Superior temporal gyrus (tissue), 1 donor: ENCODE measurements around the gene CSPG5.

Experiments
- DNase-seq: peaks from one replicate; pipeline ENCODE4 v3.0.0-alpha.2; 2016; ENCODE audit errors: extremely low spot score

Gene CSPG5

DNA sequence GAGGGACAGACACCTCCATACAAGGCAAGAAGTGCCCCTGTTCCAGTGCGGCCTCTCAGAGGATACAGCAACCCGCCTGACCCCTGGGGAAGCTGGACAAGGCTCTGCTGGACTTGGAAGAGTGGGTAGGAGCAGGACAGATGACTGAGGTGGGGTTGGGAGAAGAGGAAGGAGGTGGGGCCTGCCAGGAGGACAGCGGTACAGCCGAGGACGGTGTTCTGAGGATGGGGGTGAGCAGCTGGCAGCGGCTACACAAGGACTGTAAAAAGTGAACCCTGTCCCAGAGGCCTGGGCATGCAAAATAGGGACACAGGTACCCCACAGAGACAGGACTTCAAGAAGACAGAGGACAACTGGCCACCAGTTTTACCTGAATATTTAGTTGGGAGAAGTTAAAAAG, 41.7 kb downstream of the CSPG5 start:
- DNase-seq = no peak

DNA sequence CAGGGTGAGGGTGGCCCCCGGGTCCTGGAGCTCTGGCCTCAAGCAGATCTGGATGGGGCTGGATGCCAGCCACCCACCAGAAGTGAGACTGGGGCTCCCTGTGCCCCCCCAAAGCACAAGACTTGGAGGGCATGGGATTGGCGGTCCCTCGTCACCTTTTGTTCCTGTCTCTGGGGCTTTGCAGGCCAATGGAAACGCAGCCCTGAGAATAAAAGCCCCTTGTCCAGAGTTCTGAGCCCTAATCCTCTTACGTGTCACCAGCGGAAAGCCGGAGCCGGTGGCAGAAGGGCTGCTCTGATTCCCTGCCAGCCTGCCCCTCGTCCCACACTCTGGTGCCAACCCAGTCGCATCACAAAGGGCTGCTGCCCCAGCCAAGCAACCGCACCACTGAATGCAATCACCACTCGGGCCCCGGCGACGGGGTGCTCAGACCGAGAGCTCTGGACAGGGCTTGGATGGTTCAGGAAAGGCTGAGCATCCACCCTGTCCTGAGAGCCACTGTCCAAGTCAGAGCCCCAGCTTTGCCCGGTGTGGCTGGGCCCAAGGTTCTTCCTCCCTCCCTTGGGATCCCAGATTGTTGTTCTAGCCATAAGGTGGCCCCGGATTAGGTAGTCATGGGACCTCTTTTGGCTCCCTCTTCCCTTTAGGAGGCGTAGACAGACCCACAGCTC, 42.3 kb downstream of the CSPG5 start:
- DNase-seq = peak; percentile 45

DNA sequence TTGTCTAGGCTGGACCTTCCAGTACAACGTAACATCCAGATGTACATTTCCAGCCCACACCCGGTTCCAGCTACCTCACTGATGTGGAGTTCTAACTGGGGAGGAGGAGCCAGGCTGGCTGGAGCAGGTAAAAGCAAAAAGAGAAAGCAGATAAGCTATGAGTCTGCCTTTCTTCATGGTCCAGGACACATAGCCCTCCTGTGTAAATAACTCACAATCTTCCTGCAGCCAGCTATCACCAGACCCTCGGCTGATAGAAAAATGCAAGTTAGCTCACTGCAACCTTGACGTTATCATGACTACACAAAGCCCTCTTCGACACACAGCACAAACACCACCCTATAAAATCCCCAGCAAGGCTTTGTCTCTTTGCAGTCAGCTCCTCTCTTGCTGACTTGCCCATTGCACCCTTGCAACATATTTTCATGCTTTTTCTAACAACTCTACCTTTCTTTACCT, 44.6 kb downstream of the CSPG5 start:
- no peak for DNase-seq

DNA sequence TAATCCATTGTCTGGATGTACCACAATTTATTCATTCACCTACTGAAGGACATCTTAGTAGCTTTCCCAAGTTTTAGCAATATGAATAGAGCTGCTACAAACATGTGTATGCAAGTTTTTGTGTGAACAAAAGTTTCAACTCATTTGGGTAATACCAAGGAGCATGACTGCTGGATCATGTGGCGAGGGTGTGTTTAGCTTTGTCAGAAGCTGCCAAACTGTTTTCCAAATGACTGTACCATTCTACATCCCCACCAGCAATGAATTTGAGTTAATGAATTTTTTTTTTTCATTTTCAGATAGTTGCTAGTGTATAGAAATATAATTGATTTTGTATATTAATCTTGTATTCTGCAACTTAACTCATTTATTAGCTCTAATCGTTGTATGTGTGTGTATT, 45.2 kb downstream of the CSPG5 start:
- DNase-seq = no peak

DNA sequence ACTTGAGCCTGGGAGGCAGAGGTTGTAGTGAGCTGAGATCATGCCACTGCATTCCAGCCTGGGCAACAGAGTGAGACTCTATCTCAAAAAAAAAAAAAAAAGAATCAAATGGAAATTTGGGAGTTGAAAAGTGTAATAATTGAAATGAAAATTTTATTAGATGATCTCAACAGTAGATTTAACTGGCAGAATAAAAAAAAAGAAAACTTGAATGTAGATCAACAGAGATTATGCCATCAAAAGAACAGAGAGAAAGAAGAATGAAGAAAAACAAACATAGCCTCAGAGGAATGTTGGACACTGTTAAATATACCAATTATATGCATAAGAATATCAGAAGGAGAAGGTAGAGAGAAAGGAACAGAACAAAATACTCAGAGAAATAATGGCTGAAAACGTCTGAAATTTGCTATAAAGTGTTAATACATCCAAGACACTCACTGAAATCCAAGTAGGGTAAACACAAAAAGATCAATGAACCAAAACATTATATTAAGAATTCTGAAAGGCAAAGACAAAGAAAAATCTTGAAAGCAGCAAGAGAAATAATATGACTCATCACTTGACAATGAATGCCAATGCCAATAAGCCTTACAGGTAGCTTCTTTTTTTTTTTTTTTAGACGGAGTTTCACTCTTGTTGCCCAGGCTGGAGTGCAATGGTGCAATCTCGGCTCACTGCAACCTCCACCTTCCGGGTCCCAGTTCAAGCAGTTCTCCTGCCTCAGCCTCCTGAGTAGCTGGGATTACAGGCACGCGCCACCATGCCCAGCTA, 50.5 kb downstream of the CSPG5 start:
- no peak for DNase-seq

DNA sequence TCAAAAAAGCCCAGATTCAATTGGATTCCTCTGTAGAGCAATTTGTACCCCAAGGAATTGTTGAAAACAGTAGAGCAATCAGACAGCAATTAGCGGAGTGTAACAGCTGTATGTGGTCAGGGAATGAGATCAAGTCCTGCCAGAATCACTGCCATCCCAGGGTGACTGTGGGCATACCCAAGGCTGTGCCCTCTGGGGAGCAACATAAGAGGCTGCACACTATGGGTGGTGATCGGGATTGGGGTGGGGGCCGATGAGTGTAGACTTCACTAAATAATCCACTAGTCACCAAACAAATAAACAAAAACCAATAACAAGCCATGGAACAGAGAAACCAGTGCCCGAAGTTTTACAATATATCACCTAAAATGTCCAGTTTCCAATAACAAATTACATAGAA, 53.0 kb downstream of the CSPG5 start:
- DNase-seq = no peak

DNA sequence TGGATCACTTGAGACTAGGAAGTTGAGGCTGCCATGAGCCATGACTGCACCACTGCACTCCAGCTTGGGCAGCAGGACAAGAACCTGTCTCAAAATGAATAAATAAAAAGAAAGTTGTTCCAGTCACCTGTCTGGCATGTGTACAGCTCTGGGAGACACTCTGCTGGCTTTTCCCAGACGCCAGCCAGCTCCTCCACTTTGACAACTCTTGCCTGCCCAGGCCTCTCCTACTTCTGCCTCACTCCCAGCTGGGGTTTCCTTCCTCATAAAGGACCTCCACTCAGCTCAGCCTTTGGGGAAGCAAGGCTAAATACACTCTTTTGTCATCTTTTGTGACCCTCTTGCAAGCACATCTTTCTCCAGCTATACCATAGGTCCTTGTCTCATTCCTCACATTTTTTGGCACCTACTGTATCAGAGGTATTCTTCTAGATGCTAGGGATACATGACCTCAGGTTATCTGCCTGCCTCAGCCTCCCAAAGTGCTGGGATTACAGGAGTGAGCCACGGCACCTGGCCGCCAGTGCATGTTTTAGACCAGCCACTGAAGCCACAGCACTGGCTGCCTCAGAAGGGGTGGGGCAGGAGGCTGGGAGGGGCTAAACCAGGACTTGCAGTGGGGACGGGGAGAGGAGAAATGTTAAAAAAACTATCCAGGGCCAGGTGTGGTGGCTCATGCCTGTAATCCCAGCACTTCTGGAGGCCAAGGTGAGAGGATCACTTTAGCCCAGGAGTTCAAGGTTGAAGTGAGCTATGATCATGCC, 55.2 kb downstream of the CSPG5 start:
- no peak for DNase-seq

DNA sequence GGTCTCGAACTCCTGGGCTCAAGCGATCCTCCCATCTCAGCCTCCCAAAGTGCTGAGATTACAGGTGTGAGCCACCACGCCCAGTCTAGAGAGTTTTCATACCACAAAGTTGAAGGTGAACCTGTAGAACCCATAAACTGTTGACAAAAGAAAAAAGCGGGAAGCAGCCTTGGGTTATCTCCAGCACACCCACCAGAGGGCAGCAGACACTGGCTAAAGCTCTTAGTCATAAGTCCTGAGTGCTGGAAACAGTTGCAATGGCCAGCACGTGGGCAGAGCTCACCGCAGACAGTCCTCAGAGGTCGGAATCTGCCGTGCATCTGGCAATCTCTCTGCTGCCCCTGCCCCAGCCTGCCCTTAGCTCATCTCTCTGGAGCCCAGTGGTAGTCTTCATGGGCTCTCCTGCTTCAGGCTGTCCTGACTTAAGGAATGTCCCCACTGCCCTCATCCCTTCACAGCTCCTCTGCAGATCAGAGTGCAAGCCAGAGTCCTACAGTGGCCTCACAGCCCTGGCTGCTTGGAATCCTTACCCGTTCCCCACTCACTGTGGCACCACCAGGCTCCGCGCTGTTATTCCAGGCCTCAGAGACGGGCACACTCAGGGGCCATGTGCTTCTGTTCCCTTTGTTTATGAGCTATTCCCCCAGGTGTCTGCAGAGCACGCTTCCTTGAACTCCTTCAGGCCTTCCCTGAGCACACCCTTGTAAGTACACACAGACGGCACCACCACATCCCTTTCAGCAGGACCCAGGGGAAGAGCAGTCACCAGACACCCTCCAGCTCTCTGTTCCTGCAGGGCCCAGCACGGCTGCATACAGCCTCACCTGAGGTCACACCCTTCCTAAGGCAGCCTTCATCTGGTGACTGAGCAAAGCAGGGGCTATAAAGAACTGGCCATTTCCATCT, 56.3 kb downstream of the CSPG5 start:
- DNase-seq = peak; percentile 96

DNA sequence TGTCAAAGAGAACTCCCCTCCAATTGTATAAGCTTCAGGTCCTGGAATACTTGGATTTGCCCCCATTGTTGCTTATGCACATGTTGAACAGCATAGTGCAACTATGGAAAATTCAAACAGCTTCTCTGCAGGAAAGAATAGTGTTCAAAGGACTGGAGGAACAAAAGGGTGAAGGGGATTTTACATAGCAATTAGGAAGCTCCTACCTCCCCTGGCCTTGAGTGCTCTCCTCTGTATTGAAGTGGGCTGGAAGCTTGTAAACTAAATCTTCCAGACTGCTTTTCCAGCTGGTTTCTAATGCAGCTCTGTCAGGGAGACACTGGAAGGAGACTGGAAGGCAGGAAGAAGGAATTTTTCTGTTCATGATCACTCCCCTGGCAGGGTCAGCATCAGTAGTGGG, 57.9 kb downstream of the CSPG5 start:
- no peak for DNase-seq

DNA sequence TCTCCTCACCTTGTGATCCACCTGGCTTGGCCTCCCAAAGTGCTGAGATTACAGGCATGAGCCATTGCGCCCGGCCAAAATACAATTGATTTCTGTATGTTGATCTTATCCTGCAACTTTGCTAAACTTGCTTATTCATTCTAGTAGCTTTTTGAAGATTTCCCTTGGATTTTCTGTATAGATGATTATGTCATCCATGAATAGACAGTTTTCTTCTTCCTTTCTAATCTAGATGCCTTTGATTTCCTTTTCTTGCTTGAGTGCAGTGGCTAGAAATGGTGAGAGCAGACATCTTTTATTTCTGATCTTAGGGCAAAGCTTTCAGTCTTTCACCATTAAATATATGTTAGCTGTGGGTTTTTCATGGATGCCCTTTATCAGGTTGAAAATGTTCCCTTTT, 60.7 kb downstream of the CSPG5 start:
- no peak for DNase-seq

DNA sequence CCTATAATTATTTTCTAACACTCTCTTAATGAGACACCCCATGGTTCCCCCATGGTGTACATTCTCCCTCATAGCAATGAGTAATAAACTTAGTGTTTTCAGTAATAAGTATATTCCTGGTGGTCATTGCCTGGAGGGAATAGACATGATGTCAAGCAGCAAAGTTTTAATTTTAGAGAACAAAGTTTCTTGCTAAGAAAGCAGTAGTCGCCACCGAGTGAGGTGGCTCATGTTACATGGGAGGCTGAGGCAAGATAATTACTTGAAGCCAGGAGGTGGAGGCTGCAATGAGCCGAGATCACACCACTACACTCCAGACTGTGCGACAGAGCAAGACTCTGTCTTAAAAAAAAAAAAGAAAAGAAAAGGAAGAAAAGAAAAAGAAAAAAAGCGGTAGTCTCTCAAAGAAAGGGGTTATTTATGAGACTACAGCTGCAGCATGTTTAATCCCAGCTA, 62.8 kb downstream of the CSPG5 start:
- no peak for DNase-seq

DNA sequence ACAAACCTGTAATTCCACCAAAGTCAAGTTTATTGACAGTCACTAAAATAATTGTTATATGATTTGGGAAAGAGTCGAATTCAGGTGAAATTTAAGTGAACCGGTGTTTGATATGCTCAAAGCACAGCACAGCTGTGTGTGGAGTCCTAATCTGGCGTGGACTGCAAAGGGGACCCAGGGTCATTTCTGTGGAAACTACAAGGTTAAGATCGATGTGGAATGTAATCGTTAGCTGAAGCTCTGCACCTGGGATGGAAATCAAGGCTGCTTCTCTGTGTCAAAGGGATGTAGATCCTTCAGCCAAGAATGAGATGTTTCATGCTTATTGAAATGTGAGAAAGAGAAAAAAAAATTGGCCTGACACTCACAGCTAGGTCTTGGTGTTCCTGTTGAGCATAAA, 63.6 kb downstream of the CSPG5 start:
- DNase-seq = no peak

DNA sequence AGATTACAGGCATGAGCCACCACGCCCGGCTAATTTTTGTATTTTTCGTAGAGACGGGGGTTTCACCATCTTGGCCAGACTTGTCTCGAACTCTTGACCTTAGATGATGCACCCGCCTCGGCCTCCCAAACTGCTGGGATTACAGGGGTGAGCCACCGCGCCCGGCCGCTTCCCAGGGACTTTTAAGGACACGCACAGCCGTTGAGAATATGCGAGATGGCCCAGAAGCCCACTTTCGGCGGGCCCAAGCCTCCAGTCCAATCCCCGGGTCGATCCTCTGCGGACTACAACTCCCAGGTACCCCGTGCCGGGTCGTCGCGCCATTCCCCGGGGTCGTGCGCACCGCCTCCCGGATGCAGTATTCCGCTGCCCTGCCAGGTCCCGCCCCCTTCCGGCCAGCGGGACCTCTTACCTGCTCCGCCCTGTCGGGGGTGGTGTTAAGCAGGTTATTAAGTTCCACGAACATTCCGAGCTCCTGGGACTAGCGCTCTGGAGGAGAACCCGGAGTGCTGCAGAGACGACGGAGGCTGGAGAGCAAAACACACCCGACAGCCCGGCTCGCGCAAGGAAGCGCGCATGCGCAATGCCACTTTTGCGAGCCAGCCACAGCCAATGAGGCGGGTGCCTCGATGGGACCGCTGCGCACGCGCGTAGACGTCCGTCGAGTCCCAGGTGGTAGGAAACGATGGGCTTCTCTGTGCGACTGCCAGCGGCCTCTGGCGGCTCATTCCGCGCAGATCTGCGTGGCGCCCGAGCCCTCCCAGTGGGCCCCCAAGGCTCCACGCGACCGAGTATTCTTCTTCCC, 65.3 kb downstream of the CSPG5 start, which contains the start of gene ELP6:
Gene ELP6 (minus strand): TSS at position 588 of the 805 bp plus-strand sequence. CDS start 122 bp downstream, at position 466.
- DNase-seq = peak; percentile 97

DNA sequence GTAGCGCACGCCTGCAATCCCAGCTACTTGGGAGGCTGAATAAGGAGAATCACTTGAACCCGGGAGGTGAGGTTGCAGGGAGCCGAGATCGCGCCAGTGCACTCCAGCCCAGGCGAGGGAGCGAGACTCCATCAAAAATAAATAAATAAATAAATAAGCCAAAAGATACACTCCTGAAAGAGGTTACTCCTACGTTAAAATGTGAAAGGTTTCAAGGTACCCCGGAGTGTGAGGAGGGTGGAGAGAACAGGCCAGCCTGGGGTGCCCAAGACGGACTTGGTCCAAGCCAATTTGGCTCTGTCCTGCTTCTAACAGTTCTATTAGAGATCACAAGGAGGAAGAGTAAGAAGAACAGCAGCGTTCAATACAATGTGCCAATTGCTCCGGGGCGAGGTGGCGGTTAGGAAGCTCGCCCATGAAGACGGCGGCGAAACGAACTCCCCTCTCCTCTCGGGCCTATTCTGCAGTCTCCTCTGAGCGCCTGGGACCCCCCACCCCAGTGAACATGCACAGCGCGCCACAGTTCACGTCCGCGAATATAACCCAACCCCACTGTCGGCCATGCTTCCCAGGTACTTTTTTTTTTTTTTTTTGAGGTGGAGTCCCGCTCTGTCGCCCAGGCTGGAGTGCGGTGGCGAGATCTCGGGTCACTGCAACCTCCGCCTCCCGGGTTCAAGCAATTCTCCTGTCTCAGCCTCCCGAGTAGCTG, 66.1 kb downstream of the CSPG5 start:
- DNase-seq = no peak
